GM12891 (cell line): ENCODE results near the gene SIPA1L3.

Experiments used
- POLR2A ChIP-seq: IDR thresholded peaks from 2 replicates; pipeline ENCODE4 v1.6.1; 2011; ENCODE audit warnings: low read depth, low read length, control low read depth
- POLR2AphosphoS5 ChIP-seq: IDR thresholded peaks from 2 replicates; pipeline ENCODE4 v1.6.1; 2011; ENCODE audit warnings: low read depth, low read length, control low read depth
- POU2F2 ChIP-seq: IDR thresholded peaks from 2 replicates; pipeline ENCODE4 v1.6.1; 2011; ENCODE audit warnings: low read depth, mild to moderate bottlenecking, control low read depth, low read length, moderate library complexity
- SPI1 ChIP-seq: IDR thresholded peaks from 2 replicates; pipeline ENCODE4 v1.6.1; 2011; ENCODE audit warnings: low read depth, low read length, control low read depth
- TAF1 ChIP-seq: IDR thresholded peaks from 2 replicates; pipeline ENCODE4 v1.6.1; 2011; ENCODE audit warnings: low read depth, low read length, control low read depth

DNA sequence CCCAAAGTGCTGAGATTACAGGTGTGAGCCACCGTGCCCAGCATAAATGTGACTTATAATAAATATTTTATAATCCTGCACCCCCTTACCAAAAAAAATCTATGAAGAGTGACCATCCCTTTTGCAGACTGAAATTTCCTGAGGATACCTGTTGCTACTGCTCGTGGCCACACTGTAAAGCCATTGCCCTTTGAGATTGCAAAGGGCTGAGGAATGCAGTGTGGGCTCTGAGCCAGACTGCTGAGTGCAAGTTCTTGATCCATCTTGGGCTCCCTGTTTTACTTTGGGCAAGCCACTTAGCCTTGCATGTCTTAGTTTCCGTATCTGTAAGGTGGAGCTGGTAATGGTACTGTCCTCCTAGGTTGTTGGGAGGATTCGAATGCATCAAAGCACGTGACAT is 23.4 kb downstream of the SIPA1L3 start:
- TF ChIP-seq POLR2AphosphoS5: no peak
- TF ChIP-seq POLR2A: no peak
- TF ChIP-seq POU2F2: no peak
- TF ChIP-seq TAF1: no peak
- no peak for TF ChIP-seq SPI1
